HG02943 (cell line): Measurements from ENCODE around the gene PTPN2.
A peak's percentile ranks its signal among the peaks of the same experiment; 100 is the strongest.
"Not testable (repeated sequence)": the region's sequence is repeated elsewhere in the genome, so short reads cannot be mapped to it uniquely, and the experiment has no call there.

Source experiments
- ATAC-seq: cut with Tn5 transposase; IDR thresholded peaks from one replicate; pipeline ENCODE4 v1.9.1; 2021; ENCODE audit warnings: mild to moderate bottlenecking, low read depth, moderate library complexity; ENCODE audit not compliant: unreplicated experiment

Gene PTPN2

DNA sequence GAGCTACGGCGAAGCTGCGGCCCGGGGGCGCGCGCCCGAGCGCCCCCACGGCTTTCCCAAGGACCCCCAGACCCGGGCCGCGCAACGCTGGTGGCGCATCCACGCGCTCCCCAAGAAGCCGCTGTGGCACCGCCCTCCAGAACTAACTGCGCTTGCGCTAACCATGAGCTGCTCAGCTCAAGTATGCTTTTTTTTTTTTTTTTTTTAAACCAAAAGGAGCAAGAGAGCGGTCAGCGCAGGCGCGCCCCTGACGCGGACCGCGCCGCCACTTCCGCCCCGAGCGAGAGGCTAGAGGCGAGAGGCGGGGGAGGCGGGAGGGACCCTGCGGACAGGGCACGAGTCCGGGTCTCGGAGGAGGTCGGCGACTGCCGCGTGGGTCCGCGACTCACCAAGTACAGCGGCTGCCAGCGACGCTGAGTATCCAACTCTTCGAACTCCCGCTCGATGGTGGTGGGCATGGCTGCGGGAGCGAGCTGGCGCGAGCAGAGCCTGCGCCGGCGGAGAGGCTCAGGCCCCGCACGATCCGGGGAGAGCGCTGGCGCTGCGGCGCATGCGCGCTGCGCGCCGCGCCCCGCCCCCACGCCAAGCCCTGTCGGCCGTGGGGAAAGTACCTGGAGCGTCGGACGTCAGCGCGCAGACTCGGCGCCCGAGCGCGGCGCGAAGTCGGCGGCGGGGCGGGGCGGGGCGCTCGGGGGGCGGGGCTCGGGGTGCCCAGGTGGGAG, at the start of gene PTPN2:
Gene PTPN2, minus strand, starts transcription at position 554 of the 722 bp plus-strand sequence. Its CDS starts 96 bp downstream, at position 458.
- ATAC-seq = peak; percentile 69

- ATAC-seq = no peak
These were observed 49.3 kb upstream of the PTPN2 start for GRCh38 chr18:12933327-12933726.

- no peak for ATAC-seq
These were observed 46.9 kb upstream of the PTPN2 start for GRCh38 chr18:12930908-12931307.

GRCh38 chr18:12930376-12930775, 46.3 kb upstream of the PTPN2 start:
- ATAC-seq = no peak

DNA sequence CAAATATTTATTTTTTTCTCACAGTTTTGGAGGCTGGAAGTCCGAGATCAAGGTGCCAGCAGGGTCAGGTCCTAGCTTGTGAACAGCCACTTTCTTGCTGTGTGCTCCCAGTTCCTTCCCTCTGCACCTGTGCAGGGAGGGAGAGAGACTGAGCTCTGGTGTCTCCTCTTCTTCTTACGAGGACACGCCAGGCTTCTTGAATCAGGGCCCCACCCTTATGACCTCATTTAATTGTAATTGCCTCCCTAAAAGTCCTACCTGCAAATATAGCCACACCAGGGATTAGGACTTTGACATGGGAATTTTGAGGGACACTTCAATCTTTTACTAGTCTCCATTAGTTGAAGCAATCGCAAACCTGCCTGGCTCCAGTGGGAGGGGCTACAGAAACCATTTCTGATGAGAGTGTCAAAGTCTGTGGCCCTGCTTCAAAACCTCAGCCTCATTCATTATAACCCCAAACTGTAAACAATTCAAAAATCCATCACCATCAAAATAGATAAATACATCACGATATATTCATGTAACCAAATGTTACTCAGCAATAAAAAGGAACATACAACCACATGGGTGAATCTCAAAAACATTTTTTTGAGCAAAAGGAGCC, 45.5 kb upstream of the PTPN2 start:
- no peak for ATAC-seq

DNA sequence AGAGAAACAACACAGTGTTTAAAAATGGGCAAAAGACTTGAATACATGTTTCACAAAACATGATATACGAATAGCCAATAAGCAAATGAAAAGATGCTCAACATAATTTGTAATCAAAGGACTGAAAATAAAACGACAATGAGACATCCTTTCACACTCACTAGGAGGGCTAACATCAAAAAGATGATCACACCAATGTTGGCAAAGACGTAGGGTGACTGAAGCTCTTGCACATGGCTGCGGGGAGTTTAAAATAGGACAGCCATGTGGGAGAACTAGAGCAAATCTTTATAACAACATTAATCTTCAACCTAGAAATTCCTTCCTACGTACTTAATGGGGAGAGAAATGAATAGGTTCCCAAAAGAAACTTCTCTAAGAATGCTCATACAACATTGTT, 44.6 kb upstream of the PTPN2 start:
- no peak for ATAC-seq

DNA sequence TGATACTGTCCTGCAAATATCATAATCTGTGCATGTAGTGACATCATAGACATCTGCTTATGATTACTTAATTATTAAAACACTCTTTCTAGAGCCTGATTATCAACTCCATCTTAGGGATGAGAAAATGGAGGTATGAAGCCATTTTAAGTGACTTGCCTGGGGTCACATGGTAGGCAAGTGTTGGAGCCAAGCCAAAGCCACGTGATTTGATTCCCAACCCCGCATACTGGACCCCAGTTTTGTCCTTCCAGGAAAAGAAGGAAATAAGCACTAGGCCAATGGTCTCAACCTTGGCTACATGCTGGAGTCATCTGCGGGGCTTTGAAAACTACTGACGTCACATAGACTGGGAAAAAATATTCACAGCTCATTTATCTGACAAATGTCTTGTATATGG, 44.2 kb upstream of the PTPN2 start:
- no peak for ATAC-seq

DNA sequence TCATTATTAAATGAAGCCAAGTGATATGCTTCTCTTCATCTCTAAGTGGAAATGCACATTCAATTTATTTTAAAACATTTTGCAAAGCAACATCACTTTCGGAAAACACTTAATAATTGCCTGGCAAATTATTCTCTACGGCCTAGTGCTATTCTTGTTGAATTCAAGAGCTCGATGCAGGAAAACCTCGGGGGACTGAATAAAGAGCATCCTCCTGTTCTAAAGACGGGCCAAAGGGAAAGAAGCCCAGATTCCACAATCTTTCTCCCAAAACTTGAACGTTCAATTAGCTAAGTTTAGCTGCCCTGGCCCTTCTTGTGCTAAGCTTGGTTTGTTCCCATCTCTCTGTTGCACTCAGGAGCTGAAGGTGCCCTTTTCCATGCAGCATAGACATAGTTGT, 40.6 kb upstream of the PTPN2 start:
- ATAC-seq = no peak

- no peak for ATAC-seq
These were observed 38.2 kb upstream of the PTPN2 start for GRCh38 chr18:12922266-12922665.

- no peak for ATAC-seq
These were observed 37.1 kb upstream of the PTPN2 start for GRCh38 chr18:12921178-12921577.

GRCh38 chr18:12911929-12912703, 28.1 kb upstream of the PTPN2 start:
- no peak for ATAC-seq

DNA sequence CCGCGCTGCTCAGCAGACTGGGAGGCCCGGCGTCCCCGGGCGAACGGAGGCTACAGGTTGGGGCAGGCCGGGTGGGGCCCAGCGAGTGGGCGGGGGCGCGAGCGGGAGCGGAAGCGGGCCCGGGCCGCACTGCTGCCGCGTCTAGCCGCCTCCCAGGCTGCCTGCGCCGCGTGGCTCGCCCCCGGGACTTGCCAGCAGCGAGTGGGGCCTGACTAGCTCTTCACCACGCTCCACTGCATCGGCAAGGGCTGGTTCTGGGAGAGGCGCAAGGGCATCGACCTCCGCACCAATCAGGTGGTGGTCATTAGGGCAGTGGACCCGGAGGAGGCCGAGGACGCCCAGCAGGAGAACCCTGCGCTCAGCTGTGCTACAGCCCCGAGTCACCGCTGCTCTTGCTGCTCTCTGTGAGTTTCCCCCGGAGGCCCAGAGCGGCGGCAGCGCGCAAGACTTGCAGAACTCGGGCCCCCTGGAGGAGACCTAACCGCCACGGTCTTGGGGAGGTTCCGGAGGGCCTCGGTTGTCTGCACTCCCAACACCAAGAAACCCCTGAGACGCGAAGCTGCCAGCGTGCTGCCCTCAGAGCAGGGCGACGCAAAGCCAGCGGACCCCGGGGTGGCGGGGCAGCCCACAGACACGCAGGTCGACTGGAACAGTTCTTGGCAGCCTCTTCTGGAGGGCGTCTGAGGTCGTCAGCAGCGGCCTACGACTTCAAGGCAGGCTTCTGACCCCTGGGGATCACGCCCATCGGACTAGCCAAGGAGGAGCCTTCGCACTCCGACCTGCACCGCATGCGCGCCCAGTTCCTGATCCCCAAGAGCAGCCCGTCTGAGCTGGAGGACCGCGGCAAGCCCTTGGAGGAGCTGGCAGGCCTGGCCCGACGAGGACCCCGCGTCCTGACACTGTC, 27.2 kb upstream of the PTPN2 start:
- no peak for ATAC-seq

GRCh38 chr18:12908706-12909105, 24.7 kb upstream of the PTPN2 start:
- no peak for ATAC-seq

- ATAC-seq = no peak
These were observed 23.4 kb upstream of the PTPN2 start for GRCh38 chr18:12907258-12907925.

GRCh38 chr18:12906773-12907172, 22.7 kb upstream of the PTPN2 start:
- ATAC-seq = no peak

DNA sequence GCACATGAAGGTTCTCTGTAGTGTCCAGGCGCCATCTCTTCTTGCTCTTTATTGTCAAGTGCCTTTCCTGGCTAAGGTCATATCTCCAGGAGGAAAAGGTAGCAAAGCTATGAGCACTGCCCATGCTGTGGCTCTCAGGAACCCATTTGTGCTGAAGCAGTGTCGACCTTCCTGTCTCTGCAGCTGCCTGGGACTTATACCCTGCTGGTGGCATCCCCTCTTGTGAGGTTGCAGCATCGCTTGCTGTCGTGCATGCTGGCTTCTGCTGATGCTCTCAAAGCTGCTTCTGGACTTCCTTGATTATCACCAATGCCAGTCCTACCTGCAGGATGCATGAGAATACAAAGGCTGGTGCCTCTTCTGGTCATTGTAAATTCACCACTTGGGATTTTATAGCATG, 22.1 kb upstream of the PTPN2 start:
- no peak for ATAC-seq

GRCh38 chr18:12904012-12904516, 20.0 kb upstream of the PTPN2 start:
- ATAC-seq = no peak

GRCh38 chr18:12901208-12901607, 17.2 kb upstream of the PTPN2 start:
- ATAC-seq = not testable (repeated sequence)

DNA sequence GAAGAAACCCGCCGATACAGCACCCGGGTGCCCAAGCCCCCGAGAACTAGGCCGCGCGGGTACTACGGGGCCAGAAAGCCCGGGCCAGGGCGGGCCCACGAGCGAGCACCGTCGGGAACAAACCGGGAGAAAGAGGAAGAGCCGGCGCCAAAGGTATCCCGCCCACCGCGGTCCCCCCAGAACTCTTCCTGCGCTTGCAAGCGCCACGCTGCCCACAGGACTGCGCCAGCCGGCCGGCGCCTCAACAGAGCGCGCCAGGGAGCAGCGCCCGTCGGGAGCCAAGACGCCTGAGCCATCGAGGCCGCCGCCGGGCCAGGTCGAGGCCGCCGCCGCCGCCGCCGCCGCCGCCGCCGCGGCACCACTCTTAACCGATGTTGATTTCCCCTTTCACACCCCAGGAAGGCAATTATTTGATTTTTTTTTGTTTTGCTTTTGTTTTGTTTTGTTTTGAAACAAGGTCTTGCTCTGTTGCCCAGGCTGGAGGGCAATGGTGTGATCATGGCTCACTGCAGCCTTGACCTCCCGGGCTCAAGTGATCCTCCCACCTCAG, 12.8 kb upstream of the PTPN2 start:
- ATAC-seq = not testable (repeated sequence)
